Epithelial cell of proximal tubule (primary cell): ENCODE results near the gene WNT3A. TPM values are rescaled to one million over a fixed set of nuclear protein-coding genes. Genes with fewer than 3 reads are reported as not detected.

Experiments
- DNase-seq: peaks from one replicate; pipeline ENCODE4 v3.0.0-alpha.2; 2011; ENCODE audit warnings: low read depth
- H3K4me3 ChIP-seq: 2 replicates; pipeline ENCODE4 v1.5.1; 2011; ENCODE audit warnings: low read depth, mild to moderate bottlenecking, low read length
- CTCF ChIP-seq: conservative IDR thresholded peaks from 2 replicates; pipeline ENCODE4 v1.5.1; 2012; ENCODE audit warnings: low read depth, mild to moderate bottlenecking, low read length
- total RNA-seq: library from RNA; depleted of rRNA; stranded (reverse); fragments of >200 nt; gene quantifications from 2 replicates; pipeline ENCODE4 v1.2.3, GENCODE V29; 2015

Gene WNT3A
- total RNA-seq, 1 donor from 2014 or later, result not detected

DNA sequence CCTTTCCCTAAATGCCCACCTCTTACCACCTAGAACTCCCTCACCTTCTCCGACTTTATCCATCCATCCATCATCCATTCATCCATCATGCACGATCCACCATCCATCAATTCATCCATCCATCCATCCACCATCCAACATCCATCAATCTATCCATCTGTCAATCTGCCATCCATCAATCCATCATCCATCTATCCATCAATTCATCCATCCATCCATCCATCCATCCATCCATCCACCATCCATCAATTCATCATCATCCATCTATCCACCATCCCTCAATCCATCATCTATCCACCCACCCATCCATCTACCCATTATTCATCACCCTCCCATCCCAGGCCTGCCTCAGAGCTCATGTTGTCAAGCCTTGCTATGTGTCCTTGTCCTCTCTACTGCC is 34.5 kb downstream of the WNT3A start:
- DNase-seq, result no peak

GRCh38 chr1:228042508-228042907 is 35.7 kb downstream of the WNT3A start:
- no peak overlapping the region for H3K4me3 ChIP-seq
- TF ChIP-seq CTCF, result no peak
- DNase-seq, result no peak

More for the DNA sequence above, 34.5 kb downstream of the WNT3A start:
- no peak overlapping the region for H3K4me3 ChIP-seq
- TF ChIP-seq CTCF, result no peak

DNA sequence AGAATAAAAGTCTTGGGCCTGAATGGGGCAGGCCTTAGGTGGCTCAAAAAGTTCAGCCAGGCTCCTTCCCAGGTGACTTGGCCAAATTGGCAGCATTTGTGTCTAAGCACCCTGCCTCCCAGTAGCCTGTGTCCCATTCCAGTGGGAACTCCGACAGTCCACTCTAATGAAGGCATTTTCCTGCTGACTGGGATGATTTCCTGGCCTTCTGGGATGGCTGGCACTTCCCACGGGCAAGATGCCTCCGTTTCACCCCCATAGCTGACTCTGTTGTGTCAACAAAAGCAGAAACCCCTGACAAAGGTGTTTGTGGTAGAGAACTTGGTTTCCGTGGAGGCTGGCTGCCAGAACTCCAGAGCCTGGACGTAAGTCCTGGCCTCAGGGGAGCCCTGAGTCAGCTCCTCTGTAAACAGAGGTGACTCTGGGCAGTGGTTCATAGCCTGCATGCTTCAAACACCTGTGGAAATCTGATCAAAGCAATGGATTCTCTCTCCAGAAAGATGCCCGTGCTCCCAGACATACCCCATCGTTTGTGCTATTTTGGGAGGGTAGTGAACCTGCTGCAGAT is 36.6 kb downstream of the WNT3A start:
- H3K4me3 ChIP-seq, result no peak overlapping the region
- no peak for TF ChIP-seq CTCF
- no peak for DNase-seq

DNA sequence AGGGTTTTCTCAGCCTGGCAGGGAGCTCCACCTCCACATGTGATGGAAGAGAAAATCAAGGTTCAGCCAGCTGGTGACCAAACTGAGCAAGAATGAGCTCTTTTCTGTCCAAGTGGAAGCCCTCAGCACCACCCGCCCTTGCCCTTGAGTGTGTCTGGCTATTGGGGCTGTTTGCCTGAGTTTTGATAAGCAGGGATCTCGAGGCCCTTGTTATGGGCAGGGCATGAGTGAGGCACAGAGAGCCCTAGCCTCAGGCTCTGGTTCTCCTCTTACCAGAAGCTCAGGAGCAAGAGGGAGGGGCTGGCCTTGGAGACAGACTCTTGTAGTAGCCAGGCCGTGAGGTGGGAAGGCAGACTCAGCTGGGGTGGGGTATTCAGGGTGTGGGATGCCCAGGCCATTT is 38.2 kb downstream of the WNT3A start:
- DNase-seq, result no peak
- H3K4me3 ChIP-seq, result no peak overlapping the region
- no peak for TF ChIP-seq CTCF

DNA sequence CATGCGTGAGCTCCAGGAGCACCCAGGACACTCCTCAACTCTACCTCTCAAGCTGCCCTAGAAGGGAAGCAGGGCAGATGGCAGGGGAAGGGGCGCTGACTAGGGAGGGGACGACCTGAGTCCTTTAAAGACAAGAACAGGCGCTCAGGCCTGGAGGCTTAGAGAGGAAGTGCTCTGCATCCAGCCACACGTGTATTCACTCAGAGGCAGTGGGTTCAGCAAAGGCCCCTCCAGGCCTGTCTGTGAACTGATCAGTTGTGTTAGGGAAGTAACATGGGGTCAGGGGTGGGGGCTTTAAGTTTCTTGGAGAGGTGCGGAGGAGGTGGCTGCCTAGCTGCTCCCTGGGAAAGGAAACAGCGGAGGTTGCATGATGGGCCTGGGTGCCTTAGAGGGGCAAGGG is 38.6 kb downstream of the WNT3A start:
- H3K4me3 ChIP-seq, result no peak overlapping the region
- DNase-seq, result no peak
- TF ChIP-seq CTCF, result no peak

- no peak for DNase-seq
- no peak for TF ChIP-seq CTCF
Measured at GRCh38 chr1:228045871-228046270, 39.1 kb downstream of the WNT3A start.

GRCh38 chr1:228046421-228047182 is 39.8 kb downstream of the WNT3A start:
- no peak for DNase-seq
- no peak for TF ChIP-seq CTCF
- H3K4me3 ChIP-seq, result no peak overlapping the region

More at GRCh38 chr1:228045871-228046270, 39.1 kb downstream of the WNT3A start:
- H3K4me3 ChIP-seq, result no peak overlapping the region
